Common myeloid progenitor, CD34-positive (primary cell): Measurements from ENCODE around the gene GYPA.
"Not testable (repeated sequence)": the region's sequence is repeated elsewhere in the genome, so short reads cannot be mapped to it uniquely, and the experiment has no call there.

ENCODE experiments used
- CTCF ChIA-PET: fragments of 350-600 bp; sonication (Branson Sonifier 250); formaldehyde crosslinking; loops from one replicate; lab custom pipeline; 2021; ENCODE audit warnings: antibody characterized with exemption; lab: Charles Lee
- POLR2A ChIA-PET: fragments of 350-600 bp; sonication (Branson Sonifier 250); formaldehyde crosslinking; loops from one replicate; lab custom pipeline; 2021; ENCODE audit warnings: antibody characterized with exemption; lab: Charles Lee
- DNase-seq, 3 donors: peaks; one replicate each; pipeline versions ENCODE4 v3.0.0 to v3.0.0-alpha.2; 2013
- H3K27ac ChIP-seq, 2 experiments: 1 replicate in 1 of 2; 2 replicates in 1 of 2; pipeline ENCODE4 v1.7.0; 2013; ENCODE audit warnings: inconsistent platforms in 2 of 2, low read length in 2 of 2, mild to moderate bottlenecking in 2 of 2, low read depth in 1 of 2, moderate library complexity in 1 of 2; ENCODE audit not compliant: severe bottlenecking in 2 of 2, insufficient read depth in 1 of 2, poor library complexity in 1 of 2
- H3K27me3 ChIP-seq, 5 experiments: replicated peaks in 2 of 5; 1 replicate in 3 of 5; 2 replicates in 2 of 5; pipeline versions ENCODE4 v1.6.1 to v1.7.0; 2013; ENCODE audit warnings: low read length in 4 of 5, mild to moderate bottlenecking in 2 of 5, moderate library complexity in 2 of 5, inconsistent platforms in 1 of 5; ENCODE audit not compliant: insufficient read depth in 5 of 5, control insufficient read depth in 4 of 5
- H3K36me3 ChIP-seq, 4 experiments: 1 replicate in 2 of 4; 2 replicates in 2 of 4; pipeline versions ENCODE4 v1.6.1 to v1.7.0; 2013; ENCODE audit warnings: low read length in 3 of 4, control low read depth in 1 of 4, mild to moderate bottlenecking in 1 of 4; ENCODE audit not compliant: control insufficient read depth in 4 of 4, insufficient read depth in 4 of 4
- H3K4me1 ChIP-seq, 4 experiments: 1 replicate in 3 of 4; 2 replicates in 1 of 4; pipeline versions ENCODE4 v1.6.1 to v1.7.1; 2013; ENCODE audit warnings: low read length in 3 of 4, mild to moderate bottlenecking in 3 of 4, control low read depth in 1 of 4, inconsistent platforms in 1 of 4, moderate library complexity in 1 of 4; ENCODE audit not compliant: control insufficient read depth in 4 of 4, insufficient read depth in 4 of 4; ENCODE audit errors: control extremely low read depth in 1 of 4
- H3K4me3 ChIP-seq, 7 experiments: 1 replicate in 4 of 7; 2 replicates in 3 of 7; pipeline versions ENCODE4 v1.5.1 to v1.7.0; 2013; ENCODE audit warnings: mild to moderate bottlenecking in 7 of 7, low read length in 6 of 7, moderate library complexity in 6 of 7, inconsistent platforms in 2 of 7, low read depth in 2 of 7, control low read depth in 1 of 7; ENCODE audit not compliant: insufficient read depth in 4 of 7, control insufficient read depth in 1 of 7; ENCODE audit errors: extremely low read depth in 1 of 7
- H3K9me3 ChIP-seq, 5 experiments: 1 replicate in 4 of 5; 2 replicates in 1 of 5; pipeline versions ENCODE4 v1.6.1 to v1.7.1; 2013; ENCODE audit warnings: low read length in 4 of 5, mild to moderate bottlenecking in 2 of 5, inconsistent platforms in 1 of 5, low read depth in 1 of 5, moderate library complexity in 1 of 5; ENCODE audit not compliant: control insufficient read depth in 4 of 5, insufficient read depth in 2 of 5; ENCODE audit errors: control extremely low read depth in 1 of 5
- WGBS: methylation state at CpG from one replicate; pipeline ENCODE4 v1.1.5; 2013; ENCODE audit not compliant: insufficient coverage; 5-methylcytosine and 5-hydroxymethylcytosine counted together

Gene GYPA

GRCh38 chr4:144113546-144113945, 27.0 kb downstream of the GYPA start:
- no peaks in the 10 kb centered on the region for H3K36me3 ChIP-seq
- H3K4me3 ChIP-seq, result no peak overlapping the region
- WGBS, result 100% methylated on average over 1 of the region's 2 CpGs
- H3K4me1 ChIP-seq, result peaks cover 0 to 4% (median 0%) of the 10 kb centered on the region in 4 experiments
- DNase-seq, result no peak
- no peaks in the 10 kb centered on the region for H3K9me3 ChIP-seq
- ChIA-PET CTCF (interaction anchor here (1.6 to 2.2 kb wide), 2 partner anchors 26 to 571 kb away, joined by 4 to 5 read pairs; no protein-coding TSS in a partner anchor), POLR2A (no interaction called here)
- H3K27ac ChIP-seq, result no peak overlapping the region
- no peaks in the 10 kb centered on the region for H3K27me3 ChIP-seq

- Histone ChIP-seq H3K36me3 (no peaks in the 10 kb centered on the region), H3K4me1 (no peaks in the 10 kb centered on the region), H3K9me3 (peaks cover 0 to 3% (median 0%) of the 10 kb centered on the region in 5 experiments), H3K27ac (no peak overlapping the region), H3K4me3 (no peak overlapping the region), H3K27me3 (no peaks in the 10 kb centered on the region)
- no CpG with 5 or more reads among the region's 6 CpGs for WGBS
- CTCF ChIA-PET, result interaction anchor here (0.5 kb wide), 1 partner anchor 577 kb away, joined by 3 read pairs; no protein-coding TSS in a partner anchor
- DNase-seq, result peak in 2 of 3 donors; percentile 20 to 37
- POLR2A ChIA-PET, result no interaction called here
These were observed 35.9 kb downstream of the GYPA start for GRCh38 chr4:144104509-144105130.

GRCh38 chr4:144097776-144098175, 42.7 kb downstream of the GYPA start:
- POLR2A ChIA-PET, CTCF ChIA-PET, H3K4me1 ChIP-seq, H3K27ac ChIP-seq, H3K36me3 ChIP-seq, H3K9me3 ChIP-seq, H3K27me3 ChIP-seq, DNase-seq, H3K4me3 ChIP-seq: not testable (repeated sequence)
- WGBS, result 88% methylated on average over 1 of the region's 2 CpGs

GRCh38 chr4:144093995-144094394, 46.5 kb downstream of the GYPA start:
- H3K27ac ChIP-seq, H3K36me3 ChIP-seq, H3K4me1 ChIP-seq, H3K27me3 ChIP-seq, H3K9me3 ChIP-seq, CTCF ChIA-PET, POLR2A ChIA-PET, H3K4me3 ChIP-seq: not testable (repeated sequence)
- DNase-seq, result peak in 2 of 3 donors; percentile 42 to 62
- 60% methylated on average over 1 of the region's 4 CpGs for WGBS

GRCh38 chr4:144091181-144091580, 49.3 kb downstream of the GYPA start:
- H3K27me3 ChIP-seq, POLR2A ChIA-PET, H3K4me1 ChIP-seq, H3K36me3 ChIP-seq, H3K27ac ChIP-seq, H3K9me3 ChIP-seq, H3K4me3 ChIP-seq, CTCF ChIA-PET, DNase-seq: not testable (repeated sequence)
- 80% methylated on average over 1 of the region's 2 CpGs for WGBS

GRCh38 chr4:144090744-144091143, 49.8 kb downstream of the GYPA start:
- Histone ChIP-seq H3K36me3 (no peaks in the 10 kb centered on the region), H3K27me3 (no peaks in the 10 kb centered on the region), H3K9me3 (no peaks in the 10 kb centered on the region), H3K27ac (no peak overlapping the region), H3K4me1 (peaks cover 0 to 2% (median 0%) of the 10 kb centered on the region in 4 experiments), H3K4me3 (no peak overlapping the region)
- ChIA-PET CTCF (interaction anchor here (1.2 kb wide), 1 partner anchor 16 kb away, joined by 3 read pairs; no protein-coding TSS in a partner anchor), POLR2A (no interaction called here)
- WGBS, result 98% methylated on average over 4 of the region's 5 CpGs
- no peak for DNase-seq

- CTCF ChIA-PET, H3K27ac ChIP-seq, H3K4me3 ChIP-seq, POLR2A ChIA-PET, H3K36me3 ChIP-seq, H3K27me3 ChIP-seq, DNase-seq, H3K9me3 ChIP-seq: not testable (repeated sequence)
- 100% methylated on average over 1 of the region's 3 CpGs for WGBS
- H3K4me1 ChIP-seq, result peaks cover 0 to 16% (median 5%) of the 10 kb centered on the region in 4 experiments
These were observed 58.5 kb downstream of the GYPA start for GRCh38 chr4:144082053-144082452.
